ENCODE data around the gene RAD21L1.

Gene RAD21L1

DNA sequence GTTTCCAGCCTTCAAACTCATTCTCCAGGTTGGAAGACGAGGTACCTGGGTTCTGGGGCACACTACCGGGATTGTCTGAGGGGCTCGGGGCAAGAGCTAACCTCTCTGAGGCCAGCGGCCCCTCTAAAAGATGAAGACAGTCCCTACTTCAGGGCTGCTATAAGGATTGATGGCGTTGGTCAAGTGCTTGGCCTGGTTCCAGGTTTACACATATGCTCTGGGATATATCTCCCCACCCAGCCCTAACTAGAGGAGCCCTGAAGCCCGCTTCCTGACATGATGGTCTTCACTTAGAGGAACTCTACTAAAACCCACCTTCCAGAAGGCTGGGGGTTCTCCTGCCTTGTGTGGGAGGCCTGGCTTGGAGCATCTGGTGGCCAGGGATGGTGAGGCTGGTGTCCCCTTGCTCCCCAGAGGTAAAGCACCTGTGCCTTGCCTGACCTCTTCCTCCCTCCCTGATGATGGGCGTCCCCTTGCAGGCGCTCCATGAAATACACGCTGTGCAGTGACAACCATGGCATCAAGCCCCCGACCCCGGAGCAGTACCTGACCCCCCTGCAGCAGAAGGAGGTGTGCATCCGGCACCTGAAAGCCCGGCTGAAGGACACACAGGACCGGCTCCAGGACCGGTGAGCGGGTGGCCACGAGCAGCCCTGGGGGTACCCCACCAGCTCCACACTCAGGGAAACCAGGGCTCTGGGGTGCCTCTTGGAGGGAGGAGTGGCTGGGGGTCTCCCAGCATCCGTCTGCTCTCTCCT, 74.4 kb downstream of the RAD21L1 start:
- DNase-seq (ENCODE audit: low read depth): no peak
- no peak overlapping the region for H3K4me3 ChIP-seq (ENCODE audit: control insufficient read depth, low read depth, low read length)
- TF ChIP-seq, protein P1, sequence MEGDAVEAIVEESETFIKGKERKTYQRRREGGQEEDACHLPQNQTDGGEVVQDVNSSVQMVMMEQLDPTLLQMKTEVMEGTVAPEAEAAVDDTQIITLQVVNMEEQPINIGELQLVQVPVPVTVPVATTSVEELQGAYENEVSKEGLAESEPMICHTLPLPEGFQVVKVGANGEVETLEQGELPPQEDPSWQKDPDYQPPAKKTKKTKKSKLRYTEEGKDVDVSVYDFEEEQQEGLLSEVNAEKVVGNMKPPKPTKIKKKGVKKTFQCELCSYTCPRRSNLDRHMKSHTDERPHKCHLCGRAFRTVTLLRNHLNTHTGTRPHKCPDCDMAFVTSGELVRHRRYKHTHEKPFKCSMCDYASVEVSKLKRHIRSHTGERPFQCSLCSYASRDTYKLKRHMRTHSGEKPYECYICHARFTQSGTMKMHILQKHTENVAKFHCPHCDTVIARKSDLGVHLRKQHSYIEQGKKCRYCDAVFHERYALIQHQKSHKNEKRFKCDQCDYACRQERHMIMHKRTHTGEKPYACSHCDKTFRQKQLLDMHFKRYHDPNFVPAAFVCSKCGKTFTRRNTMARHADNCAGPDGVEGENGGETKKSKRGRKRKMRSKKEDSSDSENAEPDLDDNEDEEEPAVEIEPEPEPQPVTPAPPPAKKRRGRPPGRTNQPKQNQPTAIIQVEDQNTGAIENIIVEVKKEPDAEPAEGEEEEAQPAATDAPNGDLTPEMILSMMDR (conservative IDR thresholded peaks at IDR 0.05; ENCODE audit: control insufficient read depth, insufficient read depth, low read depth, low read length): no peak

DNA sequence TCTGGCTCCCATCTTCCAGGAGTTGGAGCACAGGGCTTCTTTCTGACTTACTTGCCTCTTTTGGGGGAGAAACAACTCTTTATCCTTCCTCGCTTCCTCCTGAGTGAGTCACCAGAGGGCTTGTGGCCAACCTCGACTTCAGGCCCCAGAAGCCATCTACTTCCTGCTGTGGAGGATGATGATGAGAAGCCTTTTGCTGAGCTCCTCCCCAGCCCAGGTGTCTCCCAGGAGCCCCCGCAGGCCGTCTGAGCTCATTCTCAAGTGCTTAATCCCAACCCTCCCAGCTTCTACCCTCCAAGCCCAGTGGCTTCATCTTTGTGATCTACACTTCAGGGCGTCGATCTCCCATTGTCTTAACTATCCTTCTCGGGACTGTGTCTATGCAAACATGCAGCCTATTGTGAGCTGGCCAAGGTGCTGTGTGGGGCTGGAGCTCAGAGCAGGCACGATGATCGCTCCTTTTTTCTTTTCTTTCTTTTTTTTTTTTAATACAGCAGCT, 75.2 kb downstream of the RAD21L1 start:
- no peak overlapping the region for H3K4me3 ChIP-seq (ENCODE audit: control insufficient read depth, low read depth, low read length)
- DNase-seq (ENCODE audit: low read depth): peak; percentile 70
- TF ChIP-seq, protein P1 (conservative IDR thresholded peaks at IDR 0.05; ENCODE audit: control insufficient read depth, insufficient read depth, low read depth, low read length): no peak

DNA sequence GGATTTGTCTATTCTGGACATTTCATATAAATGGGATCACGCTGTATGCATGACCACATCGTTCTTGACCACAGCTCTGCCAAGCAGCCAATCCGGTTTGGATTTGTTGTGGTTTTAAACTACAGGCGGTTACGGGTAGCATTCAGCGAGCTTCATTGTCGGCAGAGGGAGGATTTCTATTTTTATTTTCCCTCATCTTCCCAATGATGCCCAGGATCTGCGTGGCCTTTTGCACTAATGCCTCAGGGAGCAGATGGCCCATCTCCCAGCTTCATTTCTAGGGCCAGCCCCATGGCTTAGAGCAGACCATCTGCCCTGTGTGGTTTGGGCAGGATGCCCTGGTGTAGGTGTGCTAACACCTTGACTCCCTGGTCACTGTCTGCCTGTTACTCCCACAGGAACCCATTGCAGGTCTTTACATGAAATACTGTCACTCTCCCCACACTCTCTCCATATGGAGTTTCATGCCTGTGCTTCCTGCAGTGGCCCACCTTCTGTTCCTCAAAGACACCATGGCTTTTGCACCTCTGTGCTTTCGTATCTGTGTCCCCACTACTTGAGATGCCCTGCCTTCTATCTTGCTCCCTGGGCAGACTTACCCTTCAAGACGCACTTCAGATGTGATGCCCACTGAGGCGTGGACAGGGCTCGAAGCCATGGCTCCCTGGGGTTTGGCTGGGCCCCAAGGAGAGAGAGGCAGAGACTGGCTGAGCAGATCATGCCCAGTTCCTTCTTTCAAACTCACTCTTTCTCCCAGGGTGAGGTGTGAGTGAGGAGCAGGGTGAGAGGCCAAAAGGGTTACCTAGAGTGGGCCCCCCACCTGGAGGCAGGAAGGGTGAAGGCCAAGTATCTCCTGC, 77.1 kb downstream of the RAD21L1 start:
- no peak overlapping the region for H3K4me3 ChIP-seq (ENCODE audit: control insufficient read depth, low read depth, low read length)
- DNase-seq (ENCODE audit: low read depth): no peak
- TF ChIP-seq, protein P1 (conservative IDR thresholded peaks at IDR 0.05; ENCODE audit: control insufficient read depth, insufficient read depth, low read depth, low read length): no peak

DNA sequence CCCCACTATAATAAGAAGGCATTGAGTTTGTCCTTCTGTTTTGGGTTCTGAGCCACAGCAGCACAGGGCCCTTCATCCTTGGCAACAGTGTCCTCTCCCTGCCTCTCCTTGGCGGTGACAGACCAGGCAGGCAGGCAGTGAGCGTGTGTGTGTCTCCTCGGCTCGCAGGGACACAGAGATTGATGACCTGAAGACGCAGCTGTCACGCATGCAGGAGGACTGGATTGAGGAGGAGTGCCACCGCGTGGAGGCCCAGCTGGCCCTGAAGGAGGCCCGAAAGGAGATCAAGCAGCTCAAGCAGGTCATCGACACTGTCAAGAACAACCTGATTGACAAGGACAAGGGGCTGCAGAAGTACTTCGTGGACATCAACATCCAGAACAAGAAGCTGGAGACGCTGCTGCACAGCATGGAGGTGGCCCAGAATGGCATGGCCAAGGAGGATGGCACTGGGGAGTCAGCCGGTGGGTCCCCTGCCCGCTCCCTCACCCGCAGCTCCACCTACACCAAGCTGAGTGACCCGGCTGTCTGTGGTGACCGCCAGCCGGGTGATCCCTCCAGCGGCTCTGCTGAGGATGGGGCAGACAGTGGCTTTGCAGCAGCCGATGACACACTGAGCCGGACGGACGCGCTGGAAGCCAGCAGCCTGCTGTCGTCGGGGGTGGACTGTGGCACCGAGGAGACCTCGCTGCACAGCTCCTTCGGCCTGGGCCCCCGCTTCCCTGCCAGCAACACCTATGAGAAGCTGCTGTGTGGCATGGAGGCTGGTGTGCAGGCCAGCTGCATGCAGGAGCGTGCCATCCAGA, 79.1 kb downstream of the RAD21L1 start:
- no peak overlapping the region for H3K4me3 ChIP-seq (ENCODE audit: control insufficient read depth, low read depth, low read length)
- TF ChIP-seq, protein P1 (conservative IDR thresholded peaks at IDR 0.05; ENCODE audit: control insufficient read depth, insufficient read depth, low read depth, low read length): no peak
- no peak for DNase-seq (ENCODE audit: low read depth)

All from fibroblast of mammary gland (primary cell).